ENCODE results near the gene SDK2. TPM values are rescaled to one million over a fixed set of nuclear protein-coding genes. Genes with fewer than 3 reads are reported as not detected.

Gene SDK2
- polyA plus RNA-seq, 1 of the 3 experiments (the other 2 are of a cell fraction): 0.02 TPM

DNA sequence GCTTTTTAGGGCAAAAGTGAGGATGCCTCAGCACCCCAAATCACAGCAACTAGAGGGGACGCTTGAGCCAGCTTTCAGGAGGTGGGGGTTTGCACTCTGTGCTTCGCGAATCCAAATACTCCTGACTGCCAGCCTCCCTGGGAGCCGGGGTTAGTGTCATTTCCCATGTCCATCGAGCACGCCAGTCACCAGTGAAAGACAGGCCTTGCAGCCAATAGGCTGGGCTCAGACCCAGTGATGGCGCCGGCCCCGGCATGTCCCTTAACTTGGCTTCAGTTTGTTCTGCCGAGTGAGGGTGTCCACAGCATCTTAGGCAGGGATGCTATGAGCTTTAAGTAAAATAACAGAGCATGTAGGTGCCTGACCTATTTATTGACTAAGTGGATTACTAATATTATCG, 281.5 kb downstream of the SDK2 start:
- no peak for DNase-seq
- Histone ChIP-seq H3F3A (replicated peaks; ENCODE audit: insufficient read depth) (no peaks in the 10 kb centered on the region), H3K27me3 (ENCODE audit: insufficient read depth) (0 out of 2 replicates have a peak, but pooled peaks cover 7% of the 10 kb centered on the region), H3K4me1 (ENCODE audit: control insufficient read depth in 1 of 2, insufficient read depth in 2 of 2, low read depth in 1 of 2, low read length in 1 of 2) (peaks cover 0 to 37% of the 10 kb centered on the region in 2 experiments; a peak in 1 of 4 replicates), H3K27ac (ENCODE audit: low read depth in 2 of 2, low read length in 1 of 2) (no peak overlapping the region), H3K36me3 (replicated peaks in 1 of 2; ENCODE audit: control insufficient read depth in 1 of 2, insufficient read depth in 2 of 2, low read length in 1 of 2) (no peaks in the 10 kb centered on the region), H3K9me2 (no peaks in the 10 kb centered on the region), H3K4me2 (no peak overlapping the region), H3K4me3 (ENCODE audit: low read depth in 2 of 2, low read length in 1 of 2) (no peak overlapping the region), H4K20me1 (ENCODE audit: insufficient read depth) (no peaks in the 10 kb centered on the region), H3K79me2 (ENCODE audit: insufficient read depth) (no peaks in the 10 kb centered on the region), H3K9me3 (no peaks in the 10 kb centered on the region), H2AFZ (ENCODE audit: low read depth) (no peak overlapping the region), H3K9ac (no peak overlapping the region)
- no peak for TF ChIP-seq NRF1 (IDR thresholded peaks at IDR 0.05; ENCODE audit: low read depth, low read length)
- TF ChIP-seq, protein P1, sequence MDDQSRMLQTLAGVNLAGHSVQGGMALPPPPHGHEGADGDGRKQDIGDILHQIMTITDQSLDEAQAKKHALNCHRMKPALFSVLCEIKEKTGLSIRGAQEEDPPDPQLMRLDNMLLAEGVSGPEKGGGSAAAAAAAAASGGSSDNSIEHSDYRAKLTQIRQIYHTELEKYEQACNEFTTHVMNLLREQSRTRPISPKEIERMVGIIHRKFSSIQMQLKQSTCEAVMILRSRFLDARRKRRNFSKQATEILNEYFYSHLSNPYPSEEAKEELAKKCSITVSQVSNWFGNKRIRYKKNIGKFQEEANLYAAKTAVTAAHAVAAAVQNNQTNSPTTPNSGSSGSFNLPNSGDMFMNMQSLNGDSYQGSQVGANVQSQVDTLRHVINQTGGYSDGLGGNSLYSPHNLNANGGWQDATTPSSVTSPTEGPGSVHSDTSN (IDR thresholded peaks at IDR 0.05): peak; percentile 73
- TF ChIP-seq TAF1 (IDR thresholded peaks at IDR 0.05; ENCODE audit: borderline replicate concordance, low read depth, low read length): no peak
- no peak for TF ChIP-seq ELF1 (IDR thresholded peaks at IDR 0.05)
- CTCF ChIA-PET: interaction anchor here (1.1 to 20.6 kb wide), 5 partner anchors 53 to 803 kb away, joined by 3 to 691 read pairs (median 3); partner anchors contain the start of genes CDC42EP4 and CPSF4L
- POLR2A ChIA-PET: interaction anchor here (1.0 kb wide), 1 partner anchor 130 kb away, joined by 3 read pairs; a partner anchor contains a TSS
- 90% methylated on average over 8 of the region's 11 CpGs for WGBS (ENCODE audit: low lambda C conversion rate)

DNA sequence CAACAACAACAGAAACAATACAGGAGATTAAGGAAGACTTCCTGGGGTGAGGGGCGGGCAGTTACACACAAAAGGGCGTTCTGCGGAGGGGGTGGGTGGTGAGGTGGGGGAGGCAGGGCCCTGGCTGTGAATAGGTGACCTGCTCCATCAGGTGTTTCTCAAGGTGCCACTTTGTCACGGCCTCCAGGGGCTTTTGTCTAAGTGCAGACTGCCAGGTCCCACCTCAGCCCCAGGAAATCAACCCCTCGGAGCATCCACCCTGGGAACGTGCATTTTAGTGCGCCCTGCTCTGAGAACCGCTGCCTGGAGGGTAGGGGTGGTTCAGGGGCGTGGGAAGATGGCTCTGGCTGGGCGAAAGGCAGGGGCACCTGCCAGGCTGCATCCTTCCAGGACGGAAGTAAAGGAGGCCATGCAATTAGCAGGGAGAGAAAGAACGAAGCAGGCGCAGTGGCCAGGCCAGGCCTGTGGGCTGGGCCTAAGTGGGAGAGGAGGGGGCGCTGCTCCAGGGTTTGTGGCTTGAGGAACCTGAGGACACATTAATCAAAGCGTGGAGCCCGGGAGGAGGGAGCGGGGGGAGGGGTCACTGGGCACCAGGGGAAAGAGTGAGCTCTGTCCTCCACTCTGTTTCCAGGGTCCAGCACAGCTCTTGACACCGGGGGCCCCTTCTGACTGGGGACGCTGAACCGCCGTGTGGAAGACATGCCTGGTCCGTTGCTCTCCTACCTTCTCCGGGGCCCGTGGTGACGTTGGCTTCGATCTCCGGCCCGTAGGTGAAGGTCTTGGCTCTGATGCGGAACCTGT, 283.1 kb downstream of the SDK2 start:
- H3K9me3 ChIP-seq: no peaks in the 10 kb centered on the region
- no peaks in the 10 kb centered on the region for H3K9me2 ChIP-seq
- H3K4me1 ChIP-seq (ENCODE audit: control insufficient read depth in 1 of 2, insufficient read depth in 2 of 2, low read depth in 1 of 2, low read length in 1 of 2): peaks cover 0 to 52% of the 10 kb centered on the region in 2 experiments; a peak in 1 of 4 replicates
- WGBS (ENCODE audit: low lambda C conversion rate): 88% methylated on average over 26 of the region's 29 CpGs
- no peak overlapping the region for H3K4me3 ChIP-seq (ENCODE audit: low read depth in 2 of 2, low read length in 1 of 2)
- no peaks in the 10 kb centered on the region for H3K79me2 ChIP-seq (ENCODE audit: insufficient read depth)
- no peak overlapping the region for H3K4me2 ChIP-seq
- POLR2A ChIA-PET: no interaction called here
- TF ChIP-seq NFIC (IDR thresholded peaks at IDR 0.05; ENCODE audit: borderline replicate concordance) (no peak), SIN3A (IDR thresholded peaks at IDR 0.05; ENCODE audit: borderline replicate concordance, low read depth, low read length) (no peak), ELF1 (IDR thresholded peaks at IDR 0.05) (no peak), MEF2A (IDR thresholded peaks at IDR 0.05; ENCODE audit: borderline replicate concordance, low read depth) (no peak)
- TF ChIP-seq, protein P2, sequence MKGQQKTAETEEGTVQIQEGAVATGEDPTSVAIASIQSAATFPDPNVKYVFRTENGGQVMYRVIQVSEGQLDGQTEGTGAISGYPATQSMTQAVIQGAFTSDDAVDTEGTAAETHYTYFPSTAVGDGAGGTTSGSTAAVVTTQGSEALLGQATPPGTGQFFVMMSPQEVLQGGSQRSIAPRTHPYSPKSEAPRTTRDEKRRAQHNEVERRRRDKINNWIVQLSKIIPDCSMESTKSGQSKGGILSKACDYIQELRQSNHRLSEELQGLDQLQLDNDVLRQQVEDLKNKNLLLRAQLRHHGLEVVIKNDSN (IDR thresholded peaks at IDR 0.05; ENCODE audit: borderline replicate concordance, low read depth): no peak
- no peak for DNase-seq
- no peak overlapping the region for H2AFZ ChIP-seq (ENCODE audit: low read depth)
- no peak overlapping the region for H3K27ac ChIP-seq (ENCODE audit: low read depth in 2 of 2, low read length in 1 of 2)
- 0 out of 2 replicates have a peak, but pooled peaks cover 7% of the 10 kb centered on the region for H3K27me3 ChIP-seq (ENCODE audit: insufficient read depth)
- H3F3A ChIP-seq (replicated peaks; ENCODE audit: insufficient read depth): no peaks in the 10 kb centered on the region
- H3K9ac ChIP-seq: no peak overlapping the region
- no peaks in the 10 kb centered on the region for H4K20me1 ChIP-seq (ENCODE audit: insufficient read depth)
- CTCF ChIA-PET: interaction anchor here (0.6 to 9.0 kb wide), 7 partner anchors 8 to 106 kb away, joined by 3 to 84 read pairs (median 9); partner anchors contain the start of genes CDC42EP4 and CPSF4L
- no peaks in the 10 kb centered on the region for H3K36me3 ChIP-seq (replicated peaks in 1 of 2; ENCODE audit: control insufficient read depth in 1 of 2, insufficient read depth in 2 of 2, low read length in 1 of 2)
